Progenitor cell of endocrine pancreas (in vitro differentiated cells): ENCODE data around the gene PLCG1. TPM values are rescaled to one million over a fixed set of nuclear protein-coding genes. Genes with fewer than 3 reads are reported as not detected.

Experiments
- DNase-seq: peaks from one replicate; pipeline ENCODE4 v3.0.0; 2021; ENCODE audit warnings: low spot score; ENCODE audit not compliant: unreplicated experiment
- H3K27ac Mint-ChIP-seq: 2 replicates; pipeline ENCODE4 v1.8.0; 2021; ENCODE audit warnings: mild to moderate bottlenecking, moderate library complexity, mixed read lengths
- H3K27me3 Mint-ChIP-seq: 2 replicates; pipeline ENCODE4 v1.8.0; 2021; ENCODE audit warnings: mixed read lengths
- H3K36me3 Mint-ChIP-seq: 2 replicates; pipeline ENCODE4 v1.8.0; 2022; ENCODE audit warnings: mixed read lengths; ENCODE audit not compliant: insufficient read depth
- H3K4me1 Mint-ChIP-seq: 2 replicates; pipeline ENCODE4 v1.8.0; 2021; ENCODE audit warnings: low read depth, mixed read lengths
- H3K4me3 Mint-ChIP-seq: 2 replicates; pipeline ENCODE4 v1.8.0; 2021; ENCODE audit warnings: low read depth, mild to moderate bottlenecking, moderate library complexity, mixed read lengths
- H3K9me3 Mint-ChIP-seq: 2 replicates; pipeline ENCODE4 v1.8.0; 2021; ENCODE audit warnings: low read depth, mixed read lengths
- total RNA-seq: library from RNA; stranded (reverse); gene quantifications from 2 replicates; pipeline ENCODE4 v1.2.1, GENCODE V29; 2021
- TF ChIP-seq, protein P1 (sequence below): fragments of 200-600 bp; sonication (generic); IDR thresholded peaks from one replicate; pipeline ENCODE4 v1.5.0; 2021; ENCODE audit warnings: antibody characterized with exemption, mild to moderate bottlenecking; ENCODE audit not compliant: unreplicated experiment

The PLCG1 gene
- total RNA-seq, 1 donor from 2014 or later = 395 TPM

DNA sequence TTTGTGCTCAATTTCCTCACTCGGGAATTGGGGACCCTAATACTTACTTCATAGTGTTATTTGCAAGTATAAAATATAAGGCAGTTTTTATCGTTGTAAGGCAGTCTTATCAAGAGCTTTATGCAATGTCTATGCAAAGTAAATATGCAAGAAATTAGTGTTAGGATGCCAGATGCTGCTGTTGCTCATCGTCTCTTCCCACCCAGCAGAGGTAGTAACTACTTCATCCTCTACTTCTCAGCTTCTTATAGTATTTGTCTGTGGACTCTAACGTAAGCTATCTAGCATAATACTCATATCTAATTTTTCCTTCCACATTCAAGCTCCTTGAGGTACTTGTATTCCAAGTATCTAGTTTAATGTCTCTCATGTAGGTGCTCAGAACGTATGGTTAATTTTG lies 11.6 kb downstream of the PLCG1 start:
- no peaks in the 10 kb centered on the region for H3K9me3 Mint-ChIP-seq
- peak overlapping the region; percentile 6 for H3K27ac Mint-ChIP-seq
- no peak overlapping the region for H3K4me3 Mint-ChIP-seq
- no peak for DNase-seq
- no peaks in the 10 kb centered on the region for H3K27me3 Mint-ChIP-seq
- H3K4me1 Mint-ChIP-seq = peaks cover 22% of the 10 kb centered on the region
- TF ChIP-seq, protein P1, sequence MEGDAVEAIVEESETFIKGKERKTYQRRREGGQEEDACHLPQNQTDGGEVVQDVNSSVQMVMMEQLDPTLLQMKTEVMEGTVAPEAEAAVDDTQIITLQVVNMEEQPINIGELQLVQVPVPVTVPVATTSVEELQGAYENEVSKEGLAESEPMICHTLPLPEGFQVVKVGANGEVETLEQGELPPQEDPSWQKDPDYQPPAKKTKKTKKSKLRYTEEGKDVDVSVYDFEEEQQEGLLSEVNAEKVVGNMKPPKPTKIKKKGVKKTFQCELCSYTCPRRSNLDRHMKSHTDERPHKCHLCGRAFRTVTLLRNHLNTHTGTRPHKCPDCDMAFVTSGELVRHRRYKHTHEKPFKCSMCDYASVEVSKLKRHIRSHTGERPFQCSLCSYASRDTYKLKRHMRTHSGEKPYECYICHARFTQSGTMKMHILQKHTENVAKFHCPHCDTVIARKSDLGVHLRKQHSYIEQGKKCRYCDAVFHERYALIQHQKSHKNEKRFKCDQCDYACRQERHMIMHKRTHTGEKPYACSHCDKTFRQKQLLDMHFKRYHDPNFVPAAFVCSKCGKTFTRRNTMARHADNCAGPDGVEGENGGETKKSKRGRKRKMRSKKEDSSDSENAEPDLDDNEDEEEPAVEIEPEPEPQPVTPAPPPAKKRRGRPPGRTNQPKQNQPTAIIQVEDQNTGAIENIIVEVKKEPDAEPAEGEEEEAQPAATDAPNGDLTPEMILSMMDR = no peak
- H3K36me3 Mint-ChIP-seq = peaks cover 3% of the 10 kb centered on the region

DNA sequence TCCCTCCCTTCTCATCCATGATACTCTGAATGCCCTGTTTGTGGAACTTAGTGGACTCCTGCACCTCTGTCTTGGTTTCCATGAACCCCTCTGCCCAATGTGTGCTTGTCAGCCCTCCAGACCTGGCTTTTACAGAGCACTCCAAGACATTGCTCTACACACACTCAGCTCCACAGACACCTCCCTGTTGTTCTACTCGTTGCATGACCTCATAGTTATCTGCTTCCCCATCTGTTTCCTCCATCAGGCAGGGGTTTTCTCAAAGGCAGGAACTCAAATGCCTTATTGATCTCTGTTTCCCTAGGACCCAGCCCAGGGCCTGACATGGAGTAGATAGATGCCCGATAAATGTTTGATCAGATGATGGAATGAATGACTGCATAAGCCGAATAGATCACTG lies 13.3 kb downstream of the PLCG1 start:
- Mint-ChIP-seq H3K36me3 (peaks cover 3% of the 10 kb centered on the region), H3K27ac (peak overlapping the region; percentile 87), H3K4me1 (peaks cover 24% of the 10 kb centered on the region), H3K9me3 (no peaks in the 10 kb centered on the region), H3K27me3 (no peaks in the 10 kb centered on the region), H3K4me3 (no peak overlapping the region)
- DNase-seq = no peak
- TF ChIP-seq, protein P1 = no peak

DNA sequence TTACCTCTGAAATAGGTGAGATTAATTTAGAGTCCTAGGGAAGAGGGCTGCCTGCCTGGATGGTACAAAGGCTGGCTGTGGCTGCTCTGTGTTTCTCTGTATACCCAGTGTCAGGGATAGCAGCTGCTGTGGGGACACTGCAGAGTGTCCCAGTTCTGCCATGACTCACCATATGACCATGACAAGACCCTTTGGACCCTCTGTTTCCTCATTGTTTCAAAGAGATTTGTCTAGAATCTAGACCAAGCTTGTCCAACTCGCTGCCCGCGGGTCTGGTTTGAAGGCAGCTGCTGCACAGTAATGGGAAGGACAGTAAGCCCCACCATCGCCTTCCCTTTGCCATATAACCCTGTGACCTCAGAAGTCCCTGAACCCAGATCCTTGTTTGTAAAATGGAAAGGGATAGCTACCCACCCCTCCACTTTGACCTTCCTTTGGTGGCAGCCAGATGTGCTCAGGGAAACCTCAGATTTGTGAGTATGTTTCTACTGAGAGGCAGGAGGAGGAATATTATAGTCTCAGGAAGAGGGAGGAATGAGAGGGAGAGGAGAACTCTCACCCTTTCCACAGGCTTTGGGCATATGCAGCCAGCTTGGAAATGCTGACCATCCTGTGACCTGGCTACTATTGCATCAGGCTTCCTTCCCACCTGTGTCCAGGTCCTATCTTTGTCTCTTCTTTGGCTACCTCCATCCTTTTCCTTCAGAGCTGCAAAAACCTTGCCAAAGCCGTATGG lies 14.0 kb downstream of the PLCG1 start:
- Mint-ChIP-seq H3K4me1 (peaks cover 26% of the 10 kb centered on the region), H3K36me3 (peaks cover 3% of the 10 kb centered on the region), H3K27ac (no peak overlapping the region), H3K4me3 (no peak overlapping the region), H3K9me3 (no peaks in the 10 kb centered on the region), H3K27me3 (no peaks in the 10 kb centered on the region)
- no peak for DNase-seq
- TF ChIP-seq, protein P1 = no peak

DNA sequence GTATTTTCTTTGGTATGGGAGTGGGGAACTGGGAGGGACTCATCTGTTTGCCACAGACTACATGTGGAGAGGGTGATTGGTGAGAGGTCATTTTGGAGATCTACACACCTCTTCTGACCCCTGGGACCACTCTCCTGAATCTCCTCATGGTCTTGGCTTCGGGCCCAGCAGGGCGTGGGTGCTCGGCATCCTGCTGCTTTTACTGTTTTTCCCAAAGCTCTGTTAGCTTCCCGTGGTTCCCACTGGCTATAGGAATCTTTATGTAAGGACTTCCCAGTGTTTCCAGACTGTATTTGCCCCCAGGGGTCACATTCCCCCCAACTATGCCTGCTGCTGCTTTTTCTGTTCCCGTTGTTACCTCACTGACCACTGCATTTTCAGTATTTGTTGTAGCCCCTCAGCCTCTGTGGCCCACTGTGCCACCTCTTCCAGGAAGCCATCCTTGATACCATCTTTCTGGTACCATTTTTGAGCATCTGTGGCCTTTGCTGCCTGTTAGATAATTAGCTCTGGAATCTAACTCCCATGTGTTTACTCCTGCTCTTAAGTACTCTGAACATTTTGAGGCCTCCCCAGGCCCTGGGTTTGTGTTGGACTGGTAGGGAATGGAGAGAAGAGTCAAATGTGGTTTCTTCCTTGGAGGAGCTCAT lies 14.9 kb downstream of the PLCG1 start:
- DNase-seq = no peak
- Mint-ChIP-seq H3K4me3 (no peak overlapping the region), H3K36me3 (no peaks in the 10 kb centered on the region), H3K9me3 (no peaks in the 10 kb centered on the region), H3K4me1 (peaks cover 30% of the 10 kb centered on the region), H3K27me3 (no peaks in the 10 kb centered on the region), H3K27ac (peak overlapping the region; percentile 84)
- TF ChIP-seq, protein P1 = no peak

DNA sequence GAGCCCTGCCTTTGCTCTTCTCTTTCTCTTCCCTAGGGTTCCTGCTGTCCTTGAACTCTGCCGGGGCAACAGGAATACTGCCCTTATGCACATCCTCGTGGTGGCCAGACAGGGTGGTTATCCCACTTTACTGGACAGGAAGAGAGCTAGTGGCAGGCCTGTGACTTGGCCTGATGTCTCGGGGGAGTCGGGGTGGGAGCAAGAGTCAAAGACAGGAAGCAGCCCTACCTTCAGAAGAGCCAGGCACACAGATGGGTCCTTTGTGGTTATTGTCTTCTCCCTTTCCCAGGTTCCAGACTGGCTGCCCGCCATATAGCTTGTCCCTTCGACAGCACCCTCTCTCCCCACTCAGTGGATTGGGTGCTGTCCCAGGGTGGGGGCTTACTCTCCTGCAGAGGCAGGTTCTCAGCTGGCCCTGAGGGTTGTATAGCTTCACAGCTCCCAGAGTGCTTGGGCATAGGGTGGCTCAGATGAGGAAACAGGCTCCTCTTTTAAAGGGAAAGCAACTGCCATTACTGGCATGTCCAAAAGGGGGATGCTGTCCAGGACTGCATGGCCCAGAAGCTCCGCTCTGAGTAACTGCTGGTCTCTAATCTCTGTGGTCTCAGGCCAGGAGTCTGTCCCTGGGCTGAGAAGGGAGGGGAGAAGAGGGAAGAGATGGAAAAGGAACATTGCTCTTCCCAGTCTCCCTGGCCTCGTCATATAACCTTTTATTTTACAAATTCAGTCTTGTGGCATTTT lies 17.3 kb downstream of the PLCG1 start:
- Mint-ChIP-seq H3K4me1 (peaks cover 33% of the 10 kb centered on the region), H3K27me3 (no peaks in the 10 kb centered on the region), H3K4me3 (no peak overlapping the region), H3K9me3 (no peaks in the 10 kb centered on the region), H3K36me3 (peaks cover 2% of the 10 kb centered on the region), H3K27ac (no peak overlapping the region)
- DNase-seq = no peak
- TF ChIP-seq, protein P1 = no peak
